Spleen (tissue), 7 donors: ENCODE data around the gene ZNF766.

Source experiments
- POLR2A ChIP-seq, 3 donors: fragments of 450-650 bp; IDR thresholded peaks; one replicate each; pipeline ENCODE4 v1.5.1; 2017; ENCODE audit warnings: antibody characterized with exemption in 3 of 3, mild to moderate bottlenecking in 1 of 3
- TF ChIP-seq, protein P1 (sequence below), 11 experiments: fragments of 200-600 bp in 7 of 11; fragments of 450-650 bp in 4 of 11; sonication (generic) in 4 of 11; IDR thresholded peaks in 8 of 11; conservative IDR thresholded peaks in 3 of 11; 1 replicate in 7 of 11; 2 replicates in 4 of 11; pipeline versions ENCODE4 v1.4.0 to v1.8.0; 2016 to 2021; ENCODE audit warnings: antibody characterized with exemption in 11 of 11, inconsistent platforms in 4 of 11, mild to moderate bottlenecking in 1 of 11
- donor health status: DM: no; HTN: no; CAD: no; lungs with moderate emphysema.
- donor health status: DM: no; HTN: no; CAD: no.
- donor health status: DM: no; HTN: no; CAD: no.

DNA sequence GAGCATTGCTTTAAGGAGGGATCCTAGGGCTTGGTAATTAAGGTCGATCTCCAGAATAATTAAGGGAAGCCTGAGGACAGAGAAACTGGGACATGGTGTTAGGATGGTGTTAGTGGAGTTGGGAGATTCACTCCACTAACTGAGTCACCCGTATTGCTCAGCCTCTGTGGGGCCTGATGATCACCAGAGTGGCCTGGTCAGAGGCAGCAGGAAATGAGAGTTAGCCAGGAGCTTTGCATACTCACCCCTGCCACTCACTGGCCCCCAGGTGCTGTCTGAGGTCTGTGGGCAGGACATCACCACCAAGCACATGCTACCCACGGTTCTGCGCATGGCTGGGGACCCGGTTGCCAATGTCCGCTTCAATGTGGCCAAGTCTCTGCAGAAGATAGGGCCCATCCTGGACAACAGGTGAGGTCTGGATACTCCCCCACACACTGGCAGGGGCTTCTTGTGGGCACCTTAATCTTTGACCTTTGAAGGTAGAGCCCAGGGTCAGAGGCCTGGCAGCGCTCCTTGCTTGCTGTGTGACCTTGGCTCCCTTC, 47.5 kb upstream of the ZNF766 start:
- no peak for TF ChIP-seq POLR2A (IDR thresholded peaks at IDR 0.05)
- TF ChIP-seq, protein P1, sequence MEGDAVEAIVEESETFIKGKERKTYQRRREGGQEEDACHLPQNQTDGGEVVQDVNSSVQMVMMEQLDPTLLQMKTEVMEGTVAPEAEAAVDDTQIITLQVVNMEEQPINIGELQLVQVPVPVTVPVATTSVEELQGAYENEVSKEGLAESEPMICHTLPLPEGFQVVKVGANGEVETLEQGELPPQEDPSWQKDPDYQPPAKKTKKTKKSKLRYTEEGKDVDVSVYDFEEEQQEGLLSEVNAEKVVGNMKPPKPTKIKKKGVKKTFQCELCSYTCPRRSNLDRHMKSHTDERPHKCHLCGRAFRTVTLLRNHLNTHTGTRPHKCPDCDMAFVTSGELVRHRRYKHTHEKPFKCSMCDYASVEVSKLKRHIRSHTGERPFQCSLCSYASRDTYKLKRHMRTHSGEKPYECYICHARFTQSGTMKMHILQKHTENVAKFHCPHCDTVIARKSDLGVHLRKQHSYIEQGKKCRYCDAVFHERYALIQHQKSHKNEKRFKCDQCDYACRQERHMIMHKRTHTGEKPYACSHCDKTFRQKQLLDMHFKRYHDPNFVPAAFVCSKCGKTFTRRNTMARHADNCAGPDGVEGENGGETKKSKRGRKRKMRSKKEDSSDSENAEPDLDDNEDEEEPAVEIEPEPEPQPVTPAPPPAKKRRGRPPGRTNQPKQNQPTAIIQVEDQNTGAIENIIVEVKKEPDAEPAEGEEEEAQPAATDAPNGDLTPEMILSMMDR (IDR thresholded peaks at IDR 0.05 in 8 of 11, conservative IDR thresholded peaks at IDR 0.05 in 3 of 11): no peak
